HL-60 (cell line): ENCODE data around the gene PCNA.

Experiments used
- DNase-seq, 2 experiments: peaks; one replicate each; pipeline ENCODE4 v3.0.0-alpha.2; 2010 to 2020; ENCODE audit warnings: low read depth in 1 of 2, low spot score in 1 of 2
- H3K27ac ChIP-seq: fragments of 250-450 bp; sonication (Bioruptor Pico); replicated peaks from 2 replicates; pipeline ENCODE4 v1.5.1; 2020; ENCODE audit warnings: mild to moderate bottlenecking, moderate library complexity
- H3K27me3 ChIP-seq: fragments of 250-450 bp; sonication (Bioruptor Pico); 2 replicates; pipeline ENCODE4 v1.5.1; 2021; ENCODE audit warnings: mild to moderate bottlenecking, moderate library complexity; ENCODE audit not compliant: insufficient read depth, poor library complexity, severe bottlenecking
- H3K4me3 ChIP-seq: replicated peaks from 2 replicates; pipeline ENCODE4 v1.5.1; 2011; ENCODE audit warnings: mild to moderate bottlenecking, control low read depth, low read length; ENCODE audit not compliant: insufficient read depth
- CTCF ChIP-seq: IDR thresholded peaks from one replicate; pipeline ENCODE4 v1.5.1; 2011; ENCODE audit warnings: low read length, control low read depth, inconsistent platforms; ENCODE audit not compliant: insufficient read depth
- GABPA ChIP-seq: IDR thresholded peaks from 2 replicates; pipeline ENCODE4 v1.6.1; 2012; ENCODE audit warnings: low read depth
- POLR2AphosphoS5 ChIP-seq: IDR thresholded peaks from 2 replicates; pipeline ENCODE4 v1.6.1; 2012; ENCODE audit warnings: low read depth
- REST ChIP-seq: IDR thresholded peaks from 2 replicates; pipeline ENCODE4 v1.6.1; 2012; ENCODE audit warnings: low read depth; ENCODE audit not compliant: insufficient replicate concordance
- SPI1 ChIP-seq: IDR thresholded peaks from 2 replicates; pipeline ENCODE4 v1.6.1; 2012; ENCODE audit warnings: low read depth, mild to moderate bottlenecking, borderline replicate concordance

The PCNA gene

GRCh38 chr20:5065879-5066383 lies 53.8 kb downstream of the PCNA start:
- no peak overlapping the region for H3K4me3 ChIP-seq
- DNase-seq, result peak; percentile 90 to 92
- H3K27ac ChIP-seq, result peak overlapping the region; percentile 55
- H3K27me3 ChIP-seq, result no peaks in the 10 kb centered on the region
- TF ChIP-seq SPI1 (no peak), POLR2AphosphoS5 (peak; percentile 48; the same call in 1 of the 2 replicates)

GRCh38 chr20:5065166-5065878 lies 54.4 kb downstream of the PCNA start:
- TF ChIP-seq CTCF (no peak), SPI1 (no peak), GABPA (no peak), POLR2AphosphoS5 (no peak), REST (no peak)
- DNase-seq, result no peak
- H3K4me3 ChIP-seq, result no peak overlapping the region
- peak overlapping the region; percentile 55 for H3K27ac ChIP-seq
- no peaks in the 10 kb centered on the region for H3K27me3 ChIP-seq
